PFSK-1 (cell line): ENCODE data around the gene ZFAND3.

ENCODE experiments used
- FOXP2 ChIP-seq: optimal IDR thresholded peaks from 2 replicates; pipeline ENCODE3; 2011; ENCODE audit warnings: borderline replicate concordance, control low read depth, inconsistent platforms; ENCODE audit not compliant: insufficient read depth; ENCODE audit errors: extremely low read length, extremely low read depth
- POLR2AphosphoS5 ChIP-seq: IDR thresholded peaks from 2 replicates; pipeline ENCODE4 v1.6.1; 2012; ENCODE audit warnings: low read depth, mild to moderate bottlenecking, control low read depth, low read length, moderate library complexity
- SIN3A ChIP-seq: IDR thresholded peaks from 2 replicates; pipeline ENCODE4 v1.6.1; 2012; ENCODE audit warnings: mild to moderate bottlenecking, low read length, moderate library complexity, borderline replicate concordance; ENCODE audit not compliant: insufficient read depth
- TAF1 ChIP-seq: IDR thresholded peaks from 2 replicates; pipeline ENCODE4 v1.6.1; 2012; ENCODE audit warnings: low read length, control low read depth, borderline replicate concordance; ENCODE audit not compliant: insufficient read depth
- TF ChIP-seq, protein P1 (sequence below), 2 experiments: IDR thresholded peaks; 2 replicates each; pipeline versions ENCODE4 v1.6.1 to v1.8.0; 2011 to 2012; ENCODE audit warnings: low read depth in 2 of 2, low read length in 2 of 2, control low read depth in 1 of 2, inconsistent platforms in 1 of 2, mild to moderate bottlenecking in 1 of 2, moderate library complexity in 1 of 2; ENCODE audit not compliant: insufficient read depth in 1 of 2

Gene ZFAND3

DNA sequence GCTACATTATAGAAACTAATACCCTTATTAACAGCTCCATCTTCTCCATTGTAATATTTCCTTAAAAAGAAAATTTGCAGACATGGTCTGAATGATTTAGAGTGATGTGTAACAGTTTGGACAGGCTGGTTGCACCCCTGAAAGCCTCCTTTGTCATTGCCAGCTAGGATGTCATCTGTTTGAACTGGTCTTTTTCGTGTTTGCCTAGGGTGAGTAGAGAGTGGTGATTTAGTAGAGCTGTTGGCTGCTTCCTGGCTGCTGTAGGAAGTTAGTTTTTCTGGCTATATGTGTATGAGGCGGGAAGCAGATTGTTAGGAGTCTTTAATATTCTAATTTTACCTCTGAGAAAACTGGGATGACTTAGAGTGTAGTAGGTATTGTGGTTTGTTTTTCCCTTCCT is 101.1 kb downstream of the ZFAND3 start:
- TF ChIP-seq TAF1 (no peak), FOXP2 (no peak), POLR2AphosphoS5 (no peak), SIN3A (no peak)

DNA sequence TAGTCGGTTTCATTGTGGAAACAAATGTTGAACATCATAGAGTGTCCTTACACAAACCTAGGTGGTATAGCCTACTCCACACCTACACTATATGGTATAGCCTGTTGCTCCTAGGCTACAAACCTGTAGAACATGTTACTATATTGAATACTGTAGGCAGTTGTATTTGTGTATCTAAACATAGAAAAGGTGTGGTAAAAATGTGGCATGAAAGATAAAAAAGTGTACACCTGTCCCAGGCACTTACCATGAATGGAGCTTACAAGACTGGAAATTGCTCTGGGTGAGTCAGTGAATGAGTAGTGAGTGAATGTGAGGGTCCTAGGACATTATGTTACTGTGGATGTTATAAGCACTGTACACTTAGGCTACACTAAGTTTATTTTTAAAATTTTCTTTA is 103.0 kb downstream of the ZFAND3 start:
- TF ChIP-seq, protein P1, sequence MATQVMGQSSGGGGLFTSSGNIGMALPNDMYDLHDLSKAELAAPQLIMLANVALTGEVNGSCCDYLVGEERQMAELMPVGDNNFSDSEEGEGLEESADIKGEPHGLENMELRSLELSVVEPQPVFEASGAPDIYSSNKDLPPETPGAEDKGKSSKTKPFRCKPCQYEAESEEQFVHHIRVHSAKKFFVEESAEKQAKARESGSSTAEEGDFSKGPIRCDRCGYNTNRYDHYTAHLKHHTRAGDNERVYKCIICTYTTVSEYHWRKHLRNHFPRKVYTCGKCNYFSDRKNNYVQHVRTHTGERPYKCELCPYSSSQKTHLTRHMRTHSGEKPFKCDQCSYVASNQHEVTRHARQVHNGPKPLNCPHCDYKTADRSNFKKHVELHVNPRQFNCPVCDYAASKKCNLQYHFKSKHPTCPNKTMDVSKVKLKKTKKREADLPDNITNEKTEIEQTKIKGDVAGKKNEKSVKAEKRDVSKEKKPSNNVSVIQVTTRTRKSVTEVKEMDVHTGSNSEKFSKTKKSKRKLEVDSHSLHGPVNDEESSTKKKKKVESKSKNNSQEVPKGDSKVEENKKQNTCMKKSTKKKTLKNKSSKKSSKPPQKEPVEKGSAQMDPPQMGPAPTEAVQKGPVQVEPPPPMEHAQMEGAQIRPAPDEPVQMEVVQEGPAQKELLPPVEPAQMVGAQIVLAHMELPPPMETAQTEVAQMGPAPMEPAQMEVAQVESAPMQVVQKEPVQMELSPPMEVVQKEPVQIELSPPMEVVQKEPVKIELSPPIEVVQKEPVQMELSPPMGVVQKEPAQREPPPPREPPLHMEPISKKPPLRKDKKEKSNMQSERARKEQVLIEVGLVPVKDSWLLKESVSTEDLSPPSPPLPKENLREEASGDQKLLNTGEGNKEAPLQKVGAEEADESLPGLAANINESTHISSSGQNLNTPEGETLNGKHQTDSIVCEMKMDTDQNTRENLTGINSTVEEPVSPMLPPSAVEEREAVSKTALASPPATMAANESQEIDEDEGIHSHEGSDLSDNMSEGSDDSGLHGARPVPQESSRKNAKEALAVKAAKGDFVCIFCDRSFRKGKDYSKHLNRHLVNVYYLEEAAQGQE (IDR thresholded peaks at IDR 0.05; ENCODE audit: insufficient read depth in 1 of 2, low read depth in 2 of 2, low read length in 2 of 2): no peak
- TF ChIP-seq POLR2AphosphoS5: no peak
- no peak for TF ChIP-seq TAF1
- no peak for TF ChIP-seq FOXP2
- TF ChIP-seq SIN3A: no peak

DNA sequence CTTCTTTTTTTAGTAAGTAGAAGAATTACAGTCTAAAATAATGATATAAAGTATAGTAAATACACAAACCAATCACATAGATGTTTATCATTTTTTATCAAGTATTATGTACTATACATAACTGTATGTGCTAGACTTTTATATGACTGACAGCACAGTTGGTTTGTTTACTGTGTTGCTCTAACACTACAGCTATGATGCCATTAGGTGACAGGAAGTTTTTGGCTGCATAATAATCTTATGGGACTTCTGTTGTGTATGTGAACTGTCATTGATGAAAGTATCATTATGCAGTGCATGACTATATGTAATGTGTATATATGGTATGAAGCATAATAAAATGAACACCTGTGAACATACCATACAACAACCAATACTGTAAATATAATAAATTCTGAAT is 104.0 kb downstream of the ZFAND3 start:
- TF ChIP-seq POLR2AphosphoS5 (no peak), FOXP2 (no peak), TAF1 (no peak), SIN3A (no peak)
- TF ChIP-seq, protein P1 (IDR thresholded peaks at IDR 0.05; ENCODE audit: insufficient read depth in 1 of 2, low read depth in 2 of 2, low read length in 2 of 2): no peak

DNA sequence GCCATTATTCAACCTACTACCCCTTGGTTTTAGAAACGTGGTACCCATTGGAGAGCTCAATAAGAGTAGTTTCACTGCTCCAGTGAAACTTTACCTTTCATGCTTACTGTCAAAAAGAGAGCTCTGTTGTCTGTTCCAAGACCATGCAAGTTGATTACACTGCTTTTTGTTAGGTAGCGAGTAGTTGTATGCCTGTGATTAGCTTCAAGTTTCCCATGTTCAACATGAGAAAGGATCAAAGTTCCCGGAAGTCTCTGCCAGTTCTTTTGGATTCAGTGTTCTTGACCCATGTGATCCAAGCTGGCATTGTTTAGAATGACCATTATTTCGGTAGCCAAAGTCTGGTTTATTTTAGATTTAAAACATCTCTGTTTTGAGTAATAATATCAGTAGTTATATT is 107.1 kb downstream of the ZFAND3 start:
- TF ChIP-seq FOXP2 (no peak), SIN3A (no peak), TAF1 (no peak), POLR2AphosphoS5 (no peak)
- TF ChIP-seq, protein P1 (IDR thresholded peaks at IDR 0.05; ENCODE audit: insufficient read depth in 1 of 2, low read depth in 2 of 2, low read length in 2 of 2): no peak

DNA sequence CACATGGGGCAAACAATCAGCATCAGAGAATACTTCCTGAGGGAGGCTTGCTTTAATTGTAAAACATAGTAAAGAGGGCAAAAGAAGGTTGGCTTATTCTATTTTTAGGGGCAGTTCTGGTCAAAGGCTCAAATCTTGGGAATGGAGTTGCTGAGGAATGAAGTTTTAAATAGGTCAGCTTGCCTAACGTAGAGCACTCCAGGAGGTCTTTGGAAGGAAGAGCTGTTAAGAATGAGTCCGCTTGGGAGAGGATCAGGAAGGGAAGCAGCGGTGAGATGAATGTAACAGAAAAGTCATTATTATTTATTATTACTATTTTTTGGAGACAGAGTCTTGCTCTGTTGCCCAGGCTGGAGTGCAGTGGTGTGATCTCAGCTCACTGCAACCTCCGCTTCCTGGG is 108.7 kb downstream of the ZFAND3 start:
- TF ChIP-seq FOXP2: no peak
- TF ChIP-seq TAF1: no peak
- TF ChIP-seq POLR2AphosphoS5: no peak
- TF ChIP-seq, protein P1 (IDR thresholded peaks at IDR 0.05; ENCODE audit: insufficient read depth in 1 of 2, low read depth in 2 of 2, low read length in 2 of 2): no peak
- TF ChIP-seq SIN3A: no peak
